Ramos (cell line): ENCODE data around the gene RET.

Experiments
- in situ Hi-C: fragments of 300-500 bp; cut with MboI; formaldehyde crosslinking; loops from one replicate; pipeline ENCODE4 v1.14.3; 2022; ENCODE audit warnings: low sequenced_read_pairs; ENCODE audit not compliant: unreplicated experiment

RET gene

GRCh38 chr10:43060291-43060690 lies 16.6 kb upstream of the RET start:
- in situ Hi-C loops: no loop called here

- in situ Hi-C loops: no loop called here
Measured at GRCh38 chr10:43061331-43061730, 15.5 kb upstream of the RET start.

GRCh38 chr10:43061760-43062159 lies 15.1 kb upstream of the RET start:
- in situ Hi-C loops: no loop called here

GRCh38 chr10:43062402-43063160 lies 14.3 kb upstream of the RET start:
- in situ Hi-C loops: no loop called here

GRCh38 chr10:43064331-43065075 lies 12.4 kb upstream of the RET start:
- in situ Hi-C loops: no loop called here

- in situ Hi-C loops: no loop called here
Measured at GRCh38 chr10:43065234-43065633, 11.6 kb upstream of the RET start.

GRCh38 chr10:43065761-43066160 lies 11.1 kb upstream of the RET start:
- in situ Hi-C loops: no loop called here

GRCh38 chr10:43066481-43066880 lies 10.4 kb upstream of the RET start:
- in situ Hi-C loops: no loop called here

GRCh38 chr10:43067391-43068135 lies 9.3 kb upstream of the RET start:
- in situ Hi-C loops: no loop called here

GRCh38 chr10:43068136-43068395 lies 8.8 kb upstream of the RET start:
- in situ Hi-C loops: no loop called here

- in situ Hi-C loops: no loop called here
Measured at GRCh38 chr10:43068471-43069210, 8.2 kb upstream of the RET start.

GRCh38 chr10:43069211-43069515 lies 7.7 kb upstream of the RET start:
- in situ Hi-C loops: no loop called here

- in situ Hi-C loops: no loop called here
Measured at GRCh38 chr10:43069579-43069978, 7.3 kb upstream of the RET start.

GRCh38 chr10:43070121-43071085 lies 6.5 kb upstream of the RET start:
- in situ Hi-C loops: no loop called here

GRCh38 chr10:43071865-43072650 lies 4.8 kb upstream of the RET start:
- in situ Hi-C loops: no loop called here

GRCh38 chr10:43073191-43073590 lies 3.7 kb upstream of the RET start:
- in situ Hi-C loops: no loop called here

GRCh38 chr10:43073721-43074120 lies 3.1 kb upstream of the RET start:
- in situ Hi-C loops: no loop called here

GRCh38 chr10:43074409-43074808 lies 2.5 kb upstream of the RET start:
- in situ Hi-C loops: no loop called here
